Kidney capillary endothelial cell (primary cell): Measurements from ENCODE around the gene SLC25A30.
"Not testable (repeated sequence)": the region's sequence is repeated elsewhere in the genome, so short reads cannot be mapped to it uniquely, and the experiment has no call there.

ENCODE experiments used
- DNase-seq: peaks from one replicate; pipeline ENCODE4 v3.0.0-alpha.2; 2018; ENCODE audit warnings: low spot score

Gene SLC25A30

DNA sequence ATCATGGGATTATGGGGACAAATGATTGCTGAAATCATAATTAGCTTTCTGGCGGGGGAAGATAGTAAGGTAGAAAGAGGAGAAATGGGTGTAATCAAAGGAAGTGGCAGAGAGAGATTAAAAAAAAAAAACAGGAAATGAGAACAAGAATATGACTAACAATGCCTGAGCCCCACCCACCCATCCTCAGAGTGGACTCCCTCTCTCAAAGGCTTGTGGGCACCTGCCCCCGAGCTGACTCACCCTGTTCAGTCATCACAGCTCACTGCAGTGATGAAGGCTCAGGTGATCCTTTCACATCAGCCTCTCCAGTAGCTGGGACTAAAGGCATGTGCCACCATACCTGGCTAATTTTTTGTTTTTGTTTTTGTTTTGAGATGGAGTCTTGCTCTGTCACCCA lies 50.8 kb downstream of the SLC25A30 start:
- DNase-seq: peak; percentile 46

DNA sequence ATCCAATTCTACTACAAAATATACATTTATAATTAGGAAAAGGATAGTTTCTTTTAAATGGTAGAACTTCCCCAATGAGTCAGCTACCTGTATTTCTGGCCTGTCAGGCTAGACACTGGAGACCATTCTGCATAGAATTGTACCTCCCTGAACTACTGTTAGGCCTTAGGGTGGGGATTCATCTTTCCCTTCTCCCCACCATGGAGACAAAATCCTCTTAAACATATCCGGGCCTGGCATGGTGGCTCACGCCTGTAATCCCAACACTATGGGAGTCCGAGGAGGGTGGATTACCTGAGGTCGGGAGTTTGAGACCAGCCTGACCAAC lies 52.7 kb downstream of the SLC25A30 start:
- no peak for DNase-seq

DNA sequence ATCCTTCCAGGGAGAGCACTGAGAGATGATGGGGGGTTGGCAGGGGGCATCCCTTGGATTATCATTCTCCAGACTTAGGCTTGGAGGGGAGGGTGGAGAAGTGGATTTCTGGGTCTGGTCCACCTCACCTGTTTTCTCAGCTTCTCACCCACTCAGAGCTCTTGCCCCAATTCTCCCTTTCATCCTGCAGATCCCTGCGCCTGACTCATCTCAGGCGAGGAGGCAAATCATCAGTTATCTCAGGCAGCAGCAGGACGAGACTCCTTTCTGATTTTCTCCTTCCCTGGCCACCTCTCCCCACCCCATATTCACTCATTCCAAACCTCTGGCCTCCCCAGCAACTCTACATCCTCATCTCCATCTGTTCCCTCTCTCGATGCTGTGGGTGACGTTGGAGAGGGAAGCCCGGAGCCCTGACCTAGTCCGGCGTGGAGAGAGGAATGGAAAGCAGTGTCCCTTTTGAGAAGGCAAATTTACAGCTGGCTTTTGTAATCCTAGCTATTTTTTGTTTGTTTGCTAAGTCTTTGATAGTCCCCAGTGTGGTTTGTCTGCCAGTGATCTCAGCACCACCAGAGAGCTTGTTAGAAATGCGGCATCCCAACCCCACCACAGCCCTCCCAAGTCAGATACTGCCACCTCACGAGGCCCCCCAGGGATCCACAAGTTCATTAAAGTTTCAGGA lies 53.2 kb downstream of the SLC25A30 start:
- no peak for DNase-seq

DNA sequence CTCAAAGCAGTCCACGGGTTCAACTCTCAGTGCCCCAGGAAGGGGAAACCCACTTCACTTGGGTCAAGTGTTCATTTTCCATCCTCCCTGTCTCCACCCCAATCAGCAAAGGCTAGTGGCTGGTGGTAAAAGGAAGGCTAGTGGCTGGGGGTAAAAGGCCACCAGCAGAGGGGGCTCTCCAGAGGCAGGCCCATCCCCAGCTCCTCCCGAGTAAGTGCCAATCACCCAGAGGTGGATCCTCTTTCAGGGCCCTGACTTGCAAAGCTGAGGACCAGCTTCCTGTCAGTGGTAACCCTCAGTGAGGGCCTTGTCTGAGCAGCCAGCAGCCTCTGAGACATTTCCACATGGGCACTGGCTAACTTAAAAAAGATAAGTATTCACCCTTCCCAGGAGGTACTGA lies 55.2 kb downstream of the SLC25A30 start:
- DNase-seq: no peak

DNA sequence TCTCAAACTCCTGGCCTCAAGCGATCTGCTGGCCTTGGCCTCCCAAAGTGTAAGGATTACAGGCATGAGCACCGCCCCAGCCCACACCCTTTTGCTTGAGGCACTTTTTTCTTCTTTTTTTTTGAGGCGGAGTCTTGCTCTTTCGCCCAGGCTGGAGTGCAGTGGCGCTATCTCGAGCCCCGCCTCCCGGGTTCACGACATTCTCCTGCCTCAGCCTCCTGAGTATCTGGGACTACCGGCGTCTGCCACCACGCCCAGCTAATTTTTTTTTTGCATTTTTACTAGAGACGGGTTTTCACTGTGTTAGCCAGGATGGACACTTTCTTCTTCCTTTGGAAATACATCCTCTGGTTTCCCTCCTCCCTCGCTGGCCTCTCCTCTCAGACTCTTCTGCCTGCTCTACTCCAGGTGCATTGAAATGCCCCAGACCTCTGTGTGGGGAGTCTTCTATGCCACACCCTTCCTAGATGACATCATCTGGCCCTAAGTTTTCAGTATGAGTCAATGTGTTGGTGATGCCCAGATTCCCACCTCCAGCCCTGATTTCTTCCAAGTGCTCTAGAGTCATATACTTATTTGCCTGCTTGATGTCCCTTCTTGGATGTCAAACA lies 56.5 kb downstream of the SLC25A30 start:
- no peak for DNase-seq

DNA sequence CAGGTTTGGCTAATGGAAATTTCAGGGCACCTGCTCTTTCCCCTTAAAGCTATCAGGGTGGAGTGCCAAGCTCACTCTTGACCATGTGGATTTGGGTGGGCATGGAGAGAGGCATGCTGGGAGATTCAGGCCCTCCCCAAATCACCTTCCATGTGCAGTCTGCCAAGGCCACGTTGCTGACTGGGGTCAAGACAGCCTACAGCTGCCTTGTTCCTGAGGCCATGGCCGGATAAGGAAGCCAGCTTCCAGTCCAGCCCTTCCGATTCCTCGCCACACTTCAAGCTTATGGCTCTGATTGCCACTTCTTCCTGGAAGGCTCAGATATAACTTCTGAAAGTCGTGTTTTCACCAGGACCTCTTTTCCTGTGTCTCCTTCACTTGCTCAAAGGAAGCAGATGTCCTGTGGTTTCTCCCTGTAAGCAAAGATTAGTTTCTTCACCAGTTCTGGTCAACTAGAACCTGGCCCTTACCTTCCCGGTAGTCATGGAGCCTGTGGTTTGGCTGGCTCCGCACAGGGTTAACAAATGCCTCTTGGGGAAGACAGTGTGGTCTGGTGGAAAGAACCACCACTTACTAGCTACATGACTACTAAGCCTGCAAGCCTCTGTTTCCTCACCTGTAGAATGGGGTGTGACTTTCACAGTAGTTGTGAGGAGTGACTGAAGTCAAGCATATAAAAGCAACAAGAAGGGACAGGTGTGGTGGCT lies 61.1 kb downstream of the SLC25A30 start:
- DNase-seq: no peak

DNA sequence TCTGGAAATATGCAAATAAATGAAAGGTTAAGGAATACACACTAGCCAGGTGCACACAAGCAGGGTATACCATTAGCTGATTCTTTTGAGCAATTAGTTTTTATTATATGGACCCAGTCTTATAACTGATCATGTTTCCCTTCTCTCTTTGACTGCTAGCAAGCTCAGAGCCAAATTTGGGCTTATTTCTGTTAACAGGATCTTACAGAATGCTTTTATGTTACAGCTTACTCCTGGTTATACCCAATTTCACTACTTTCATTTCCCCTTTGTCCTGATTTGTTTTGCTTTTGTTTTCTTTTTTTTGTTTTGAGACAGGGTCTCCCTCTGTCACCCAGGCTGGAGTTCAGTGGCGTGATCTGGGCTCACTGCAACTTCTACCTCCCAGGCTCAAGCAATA lies 64.3 kb downstream of the SLC25A30 start:
- no peak for DNase-seq

DNA sequence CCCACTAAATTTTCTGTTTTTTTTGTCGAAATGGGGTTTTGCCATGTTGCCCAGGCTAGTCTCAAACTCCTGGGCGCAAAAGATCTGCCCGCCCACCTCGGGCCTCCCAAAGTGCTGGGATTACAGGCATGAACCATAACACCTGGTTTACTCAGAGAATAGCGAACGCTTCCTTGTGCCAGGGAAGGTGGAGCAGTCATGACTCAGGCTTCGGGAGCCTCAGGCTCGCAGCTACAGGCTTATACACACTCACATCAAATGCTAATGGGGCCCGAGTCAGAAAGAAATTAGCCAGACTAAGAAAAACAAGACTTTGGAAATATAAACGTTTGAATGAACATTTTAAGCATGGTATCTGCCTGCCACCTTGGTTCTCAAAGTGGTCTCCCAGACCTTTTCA lies 66.1 kb downstream of the SLC25A30 start:
- DNase-seq: no peak

DNA sequence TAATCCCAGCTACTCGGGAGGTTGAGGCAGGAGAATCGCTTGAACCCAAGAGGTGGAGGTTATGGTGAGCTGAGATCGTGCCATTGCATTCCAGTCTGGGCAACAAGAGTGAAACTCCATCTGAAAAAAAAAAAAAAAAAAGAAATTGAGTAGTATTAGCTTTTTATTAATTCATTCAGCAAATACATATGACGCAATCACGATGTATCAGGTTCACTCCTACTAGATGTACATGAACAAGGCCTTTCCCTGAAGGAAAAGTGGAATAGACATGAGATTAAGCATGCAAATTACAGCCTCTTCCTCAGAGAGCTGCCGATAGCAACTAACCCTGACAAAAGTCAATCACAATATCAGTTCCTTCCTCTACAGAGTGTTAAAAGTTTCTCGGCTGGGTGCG lies 68.0 kb downstream of the SLC25A30 start:
- DNase-seq: no peak

DNA sequence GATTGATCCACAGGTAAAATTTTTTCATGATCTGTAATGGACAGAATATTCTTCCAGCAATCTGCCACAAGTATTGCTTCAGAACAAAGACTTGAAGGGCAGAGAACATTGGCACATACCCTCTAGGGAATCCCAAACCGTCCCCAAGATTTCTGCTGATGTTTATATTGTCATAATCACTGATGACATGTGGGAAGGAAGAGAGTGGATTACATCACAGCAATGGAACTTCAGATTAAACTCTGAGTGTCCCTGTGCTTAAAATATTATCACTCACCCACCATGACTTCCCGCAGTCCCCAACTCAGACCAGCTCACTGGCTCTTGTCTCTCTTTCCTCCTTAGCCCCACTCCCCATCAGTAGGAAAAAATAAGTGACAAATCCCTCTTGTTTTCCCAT lies 68.7 kb downstream of the SLC25A30 start:
- DNase-seq: no peak

DNA sequence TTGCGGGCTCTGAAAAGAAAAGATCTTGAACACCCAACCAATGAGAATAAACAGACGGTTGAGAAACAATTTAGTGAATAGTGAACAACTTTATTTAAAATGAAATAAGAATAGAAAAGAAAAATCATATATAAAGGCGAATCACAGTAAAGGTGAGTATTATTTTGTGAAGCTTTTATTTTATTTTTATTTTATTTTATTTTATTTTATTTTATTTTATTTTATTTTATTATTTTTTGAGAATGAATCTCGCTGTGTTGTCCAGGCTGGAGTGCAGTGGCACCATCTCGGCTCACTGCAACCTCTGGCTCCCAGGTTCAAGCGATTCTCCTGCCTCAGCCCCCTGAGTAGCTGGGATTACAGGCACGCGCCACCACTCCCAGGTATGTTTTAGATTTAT lies 74.1 kb downstream of the SLC25A30 start:
- not testable (repeated sequence) for DNase-seq
